ENCODE results near the gene ZNF628.
A peak's percentile ranks its signal among the peaks of the same experiment; 100 is the strongest.
"Not testable (repeated sequence)": the region's sequence is repeated elsewhere in the genome, so short reads cannot be mapped to it uniquely, and the experiment has no call there.

ZNF628 gene

DNA sequence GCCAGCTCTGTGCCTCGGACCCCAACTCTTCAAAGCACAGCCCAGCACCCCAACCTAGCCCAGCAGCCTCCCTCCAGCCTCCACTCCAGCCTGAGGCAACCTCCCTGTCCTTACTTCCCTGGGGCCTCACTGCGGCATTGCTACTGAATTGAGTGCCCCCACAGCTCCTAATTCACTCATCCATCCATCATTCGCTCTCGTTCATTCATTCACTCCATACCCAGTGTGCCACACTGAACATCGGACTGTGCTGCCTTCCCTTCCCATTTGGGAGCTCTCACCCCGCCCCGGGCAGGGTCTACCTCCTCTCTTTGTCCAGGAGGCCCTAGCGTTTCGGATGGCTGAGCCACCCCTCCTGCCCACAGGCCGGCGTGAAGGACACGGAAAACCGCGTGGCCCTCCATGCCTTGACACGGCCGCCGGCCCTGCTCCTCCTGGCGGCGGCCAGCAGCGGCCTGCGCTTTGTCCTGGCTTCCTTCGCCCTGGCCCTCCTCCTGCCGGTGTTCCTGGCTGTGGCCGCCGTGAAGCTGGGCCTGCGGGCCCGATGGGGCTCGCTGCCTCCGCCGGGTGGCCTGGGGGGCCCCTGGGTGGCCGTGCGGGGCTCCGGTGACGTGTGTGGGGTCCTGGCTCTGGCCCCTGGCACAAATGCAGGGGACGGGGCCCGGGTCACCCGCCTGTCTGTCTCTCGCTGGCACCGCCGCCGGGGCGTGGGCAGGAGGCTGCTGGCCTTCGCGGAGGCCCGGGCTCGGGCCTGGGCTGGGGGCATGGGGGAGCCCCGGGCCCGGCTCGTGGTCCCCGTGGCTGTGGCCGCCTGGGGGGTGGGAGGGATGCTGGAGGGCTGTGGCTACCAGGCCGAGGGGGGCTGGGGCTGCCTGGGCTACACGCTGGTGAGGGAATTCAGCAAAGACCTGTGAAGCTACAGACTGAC, 9.9 kb downstream of the ZNF628 start:
- no peak for DNase-seq

GRCh38 chr19:55486971-55487923, 10.8 kb downstream of the ZNF628 start:
- peak; percentile 70 for DNase-seq

- no peak for DNase-seq
Measured at GRCh38 chr19:55487924-55488687, 11.7 kb downstream of the ZNF628 start, which contains the start of gene SSC5D. Gene SSC5D, plus strand, starts transcription at chr19:55488436. Its CDS starts 154 bp downstream, at chr19:55488590.

DNA sequence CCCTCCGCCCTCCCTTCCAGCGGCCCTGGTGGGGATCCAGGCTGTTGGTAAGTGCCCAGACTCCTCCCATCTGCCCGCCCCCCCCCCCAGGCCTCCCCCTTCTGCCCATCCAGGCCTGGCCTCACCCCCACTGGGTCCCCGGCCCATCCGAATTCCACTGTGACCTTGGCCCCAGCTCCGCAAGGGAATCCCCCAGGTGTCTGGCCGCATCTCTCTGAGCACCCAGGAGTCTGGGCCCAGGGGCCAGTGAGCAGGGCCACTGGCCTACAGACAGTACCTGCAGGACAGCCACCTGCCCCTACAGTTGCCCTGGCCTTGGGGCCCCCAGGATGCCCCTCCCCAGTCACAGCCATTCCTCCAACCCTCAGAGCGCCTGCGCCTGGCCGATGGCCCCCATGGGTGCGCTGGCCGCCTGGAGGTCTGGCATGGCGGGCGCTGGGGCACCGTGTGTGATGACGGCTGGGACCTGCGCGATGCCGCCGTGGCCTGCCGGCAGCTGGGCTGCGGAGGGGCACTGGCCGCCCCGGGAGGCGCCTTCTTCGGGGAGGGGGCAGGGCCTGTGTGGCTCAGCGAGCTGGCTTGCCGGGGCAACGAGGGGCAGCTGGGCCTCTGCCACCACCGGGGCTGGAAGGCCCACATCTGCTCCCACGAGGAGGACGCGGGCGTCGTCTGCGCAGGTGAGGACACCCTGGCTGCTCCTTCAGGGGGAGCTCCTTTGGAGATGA, 12.7 kb downstream of the ZNF628 start:
- DNase-seq, result no peak

- no peak for DNase-seq
Measured at GRCh38 chr19:55489711-55490477, 13.5 kb downstream of the ZNF628 start.

- DNase-seq, result no peak
Measured at GRCh38 chr19:55490478-55491432, 14.3 kb downstream of the ZNF628 start.

- no peak for DNase-seq
Measured at GRCh38 chr19:55491546-55492360, 15.3 kb downstream of the ZNF628 start.

DNA sequence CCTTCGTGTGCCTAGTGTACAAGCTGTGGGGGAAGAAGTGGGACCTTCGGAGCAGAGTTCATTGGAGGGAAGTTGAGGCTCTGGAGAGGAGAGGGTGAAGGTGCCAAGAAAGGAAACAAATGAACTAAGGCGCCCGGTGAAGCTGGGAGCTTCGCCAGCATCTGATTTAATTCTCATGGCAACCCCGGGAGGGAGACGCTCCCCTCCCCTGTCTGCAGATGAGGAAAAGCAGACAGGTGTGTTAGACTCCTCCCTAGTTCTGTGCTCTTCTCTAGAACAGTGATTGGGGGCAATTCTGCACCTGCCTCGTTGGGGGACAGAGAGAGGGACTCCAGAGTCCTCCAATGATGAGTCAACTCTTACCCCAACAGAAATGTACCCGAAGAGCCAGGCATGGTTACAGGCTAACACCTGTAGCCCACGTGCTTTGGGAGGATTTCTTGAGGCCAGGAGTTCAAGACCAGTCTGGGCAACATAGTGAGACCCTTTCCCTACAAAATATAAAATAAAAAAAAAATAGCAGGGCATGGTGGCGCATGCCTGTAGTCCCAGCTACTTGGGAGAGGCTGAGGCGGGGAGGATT, 16.0 kb downstream of the ZNF628 start:
- DNase-seq, result no peak

- no peak for DNase-seq
Measured at GRCh38 chr19:55493052-55493644, 16.7 kb downstream of the ZNF628 start.

GRCh38 chr19:55493645-55494171, 17.3 kb downstream of the ZNF628 start:
- DNase-seq, result no peak

DNA sequence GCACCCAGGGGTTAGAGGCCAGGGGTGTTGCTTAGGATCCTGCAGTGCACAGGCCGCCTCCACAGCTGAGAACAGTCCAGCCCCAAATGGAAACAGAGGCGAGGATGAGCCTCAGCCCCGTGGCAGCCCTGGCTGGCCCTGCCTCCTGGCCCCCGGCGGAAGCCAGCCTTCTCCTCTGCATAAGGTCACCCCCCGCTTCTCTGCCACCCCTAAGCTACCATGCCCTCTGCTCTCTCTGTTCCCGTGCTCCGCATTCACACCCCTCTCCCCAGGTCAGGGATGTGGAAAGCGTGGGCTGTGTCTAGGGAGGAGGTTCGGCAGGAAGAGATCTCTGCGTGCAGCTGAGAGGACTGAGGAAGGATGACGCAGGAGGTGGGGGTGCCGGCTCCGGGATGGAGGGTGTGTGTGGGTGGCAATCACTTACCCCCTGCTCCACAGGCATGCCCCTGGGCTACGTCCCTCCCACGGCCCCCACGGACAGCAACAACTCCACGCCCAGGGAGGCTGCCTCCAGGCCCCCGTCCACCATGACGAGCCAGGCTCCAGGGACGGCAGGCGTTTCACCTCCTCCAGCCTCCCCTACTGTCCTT, 17.9 kb downstream of the ZNF628 start:
- no peak for DNase-seq

- DNase-seq, result no peak
Measured at GRCh38 chr19:55495646-55496349, 19.4 kb downstream of the ZNF628 start.

GRCh38 chr19:55496820-55497219, 20.4 kb downstream of the ZNF628 start:
- not testable (repeated sequence) for DNase-seq

- no peak for DNase-seq
Measured at GRCh38 chr19:55497763-55498162, 21.3 kb downstream of the ZNF628 start.

GRCh38 chr19:55498246-55498840, 21.9 kb downstream of the ZNF628 start:
- no peak for DNase-seq

- no peak for DNase-seq
Measured at GRCh38 chr19:55500368-55500952, 24.0 kb downstream of the ZNF628 start.

All from activated CD8-positive, alpha-beta memory T cell treated with anti-CD3 and anti-CD28 coated beads for 24 hours (primary cell).